Raji (cell line): ENCODE data around the gene WIPF2.

ENCODE experiments used
- POLR2A ChIP-seq: IDR thresholded peaks from 2 replicates; pipeline ENCODE4 v1.6.1; 2011; ENCODE audit warnings: low read depth, low read length, control low read depth; ENCODE audit not compliant: insufficient read depth

Gene WIPF2

GRCh38 chr17:40323391-40324381 is 104.6 kb downstream of the WIPF2 start:
- no peak for TF ChIP-seq POLR2A

- no peak for TF ChIP-seq POLR2A
Observed at GRCh38 chr17:40325156-40326013, 106.3 kb downstream of the WIPF2 start.

GRCh38 chr17:40326014-40326831 is 107.1 kb downstream of the WIPF2 start:
- no peak for TF ChIP-seq POLR2A

- no peak for TF ChIP-seq POLR2A
Observed at GRCh38 chr17:40326832-40327199, 107.7 kb downstream of the WIPF2 start.

- TF ChIP-seq POLR2A = no peak
Observed at GRCh38 chr17:40327244-40327729, 108.2 kb downstream of the WIPF2 start.

GRCh38 chr17:40327735-40328385 is 108.8 kb downstream of the WIPF2 start:
- TF ChIP-seq POLR2A = no peak

GRCh38 chr17:40328386-40328766 is 109.3 kb downstream of the WIPF2 start:
- no peak for TF ChIP-seq POLR2A

- TF ChIP-seq POLR2A = no peak
Observed at GRCh38 chr17:40329839-40330794, 111.0 kb downstream of the WIPF2 start.

GRCh38 chr17:40330850-40331470 is 111.9 kb downstream of the WIPF2 start:
- no peak for TF ChIP-seq POLR2A

GRCh38 chr17:40331743-40332641 is 112.9 kb downstream of the WIPF2 start:
- no peak for TF ChIP-seq POLR2A
